LHCN-M2 (cell line): Measurements from ENCODE around the gene SLC49A3. TPM values are rescaled to one million over a fixed set of nuclear protein-coding genes. Genes with fewer than 3 reads are reported as not detected.

ENCODE experiments used
- DNase-seq: peaks from one replicate; pipeline ENCODE4 v3.0.0-alpha.2; 2012; ENCODE audit warnings: low read depth
- total RNA-seq: library from RNA; depleted of rRNA; stranded (reverse); fragments of >200 nt; gene quantifications from 2 replicates; pipeline ENCODE4 v1.2.3, GENCODE V29; 2014

Gene SLC49A3
- total RNA-seq, 1 experiment from 2014 or later: 0.17 TPM

DNA sequence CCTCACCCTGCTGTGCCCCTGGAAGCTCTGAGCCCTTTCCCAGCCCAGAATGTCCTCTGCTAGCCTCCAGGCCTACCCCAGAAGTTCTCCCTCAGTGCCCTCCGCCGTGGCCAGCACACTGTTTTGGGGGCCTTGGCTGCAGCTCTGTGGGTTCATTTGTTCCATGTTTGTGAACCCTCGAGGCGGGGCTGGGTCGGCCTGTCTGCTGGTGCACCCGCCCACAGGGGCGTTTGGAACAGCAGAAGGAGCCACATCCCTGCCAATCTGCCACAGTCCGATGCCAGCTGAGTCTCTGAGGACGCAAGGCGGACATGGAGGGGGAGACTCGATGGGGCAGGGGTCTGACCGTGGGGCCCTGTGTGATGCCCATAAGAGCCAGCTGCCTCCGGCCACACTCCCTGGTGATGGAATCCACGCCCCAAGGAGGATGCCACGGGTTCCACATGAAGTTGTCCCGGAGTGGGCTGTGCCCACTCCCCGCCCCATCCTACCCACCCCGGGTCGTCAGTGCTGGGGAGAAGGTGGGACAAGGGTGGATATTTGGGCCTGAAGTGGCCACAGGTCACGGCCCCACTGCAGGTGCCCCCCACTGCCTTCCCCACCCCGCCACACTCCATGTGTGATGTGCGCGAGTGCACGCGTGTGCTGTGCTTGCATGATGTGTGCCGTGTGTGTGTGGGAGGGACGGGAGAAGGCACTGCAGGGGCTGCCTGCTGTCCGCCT is 22.0 kb downstream of the SLC49A3 start:
- no peak for DNase-seq

DNA sequence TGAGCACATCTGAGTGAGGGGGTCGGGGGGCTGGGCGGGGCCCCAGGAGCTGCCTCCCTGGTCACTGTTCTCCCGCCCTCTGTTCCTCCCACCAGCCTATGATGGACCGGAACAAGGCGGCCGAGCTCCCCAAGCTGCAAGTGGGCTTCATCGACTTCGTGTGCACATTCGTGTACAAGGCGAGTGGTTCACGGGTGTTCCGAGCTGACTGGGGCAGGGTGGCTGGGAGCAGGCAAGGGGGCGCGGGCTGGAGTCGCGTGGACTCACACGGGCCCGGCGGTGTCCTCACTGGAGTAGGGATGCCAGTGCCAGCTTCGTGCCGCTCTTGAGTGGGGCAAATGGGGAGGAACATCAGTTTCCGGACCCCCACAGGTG is 22.5 kb downstream of the SLC49A3 start:
- DNase-seq: no peak

GRCh38 chr4:665751-666435 is 23.1 kb downstream of the SLC49A3 start:
- DNase-seq: no peak

- DNase-seq: no peak
Observed at GRCh38 chr4:665381-665750, 23.6 kb downstream of the SLC49A3 start.

DNA sequence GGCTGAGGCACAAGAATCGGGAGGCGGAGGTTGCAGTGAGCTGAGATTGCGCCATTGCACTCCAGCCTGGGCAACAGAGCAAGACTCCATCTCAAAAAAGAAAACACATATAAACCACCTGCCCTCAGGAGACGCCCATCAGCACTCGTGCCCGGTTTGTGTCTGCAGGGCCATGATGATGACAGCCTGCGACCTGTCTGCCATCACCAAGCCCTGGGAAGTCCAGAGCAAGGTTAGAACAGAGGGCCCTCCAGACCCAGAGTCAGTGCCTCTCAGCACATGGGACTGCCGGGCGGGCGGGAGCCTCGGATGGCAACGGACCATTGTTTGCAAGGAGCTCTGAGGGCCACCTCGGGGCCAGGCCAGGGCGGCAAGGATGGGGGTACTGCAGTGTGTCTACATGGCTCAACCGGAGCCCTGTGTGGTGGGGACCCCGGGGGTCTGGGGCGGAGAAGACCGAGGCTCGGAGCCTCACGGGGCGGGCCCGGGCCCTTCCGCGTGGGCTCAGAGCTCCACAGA is 24.2 kb downstream of the SLC49A3 start:
- DNase-seq: no peak

- no peak for DNase-seq
Observed at GRCh38 chr4:663438-664428, 25.2 kb downstream of the SLC49A3 start.

DNA sequence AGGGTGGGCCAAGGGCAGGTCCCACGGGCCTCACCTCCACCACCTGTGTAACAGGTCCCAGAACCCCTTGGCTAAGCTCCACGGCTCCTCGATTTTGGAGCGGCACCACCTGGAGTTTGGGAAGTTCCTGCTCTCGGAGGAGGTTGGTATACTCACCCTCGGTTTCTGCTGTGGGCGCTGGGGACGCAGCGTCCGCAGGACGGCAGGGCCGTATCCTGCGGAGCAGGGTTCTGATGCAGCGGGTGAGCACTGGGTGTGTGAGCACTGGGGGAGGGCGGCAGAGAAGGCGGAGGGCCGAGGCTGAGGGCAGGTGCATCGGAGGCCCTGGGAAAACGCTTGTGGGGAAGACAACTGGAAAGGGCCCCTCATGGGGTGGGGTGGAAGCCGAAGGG is 25.9 kb downstream of the SLC49A3 start:
- DNase-seq: no peak

DNA sequence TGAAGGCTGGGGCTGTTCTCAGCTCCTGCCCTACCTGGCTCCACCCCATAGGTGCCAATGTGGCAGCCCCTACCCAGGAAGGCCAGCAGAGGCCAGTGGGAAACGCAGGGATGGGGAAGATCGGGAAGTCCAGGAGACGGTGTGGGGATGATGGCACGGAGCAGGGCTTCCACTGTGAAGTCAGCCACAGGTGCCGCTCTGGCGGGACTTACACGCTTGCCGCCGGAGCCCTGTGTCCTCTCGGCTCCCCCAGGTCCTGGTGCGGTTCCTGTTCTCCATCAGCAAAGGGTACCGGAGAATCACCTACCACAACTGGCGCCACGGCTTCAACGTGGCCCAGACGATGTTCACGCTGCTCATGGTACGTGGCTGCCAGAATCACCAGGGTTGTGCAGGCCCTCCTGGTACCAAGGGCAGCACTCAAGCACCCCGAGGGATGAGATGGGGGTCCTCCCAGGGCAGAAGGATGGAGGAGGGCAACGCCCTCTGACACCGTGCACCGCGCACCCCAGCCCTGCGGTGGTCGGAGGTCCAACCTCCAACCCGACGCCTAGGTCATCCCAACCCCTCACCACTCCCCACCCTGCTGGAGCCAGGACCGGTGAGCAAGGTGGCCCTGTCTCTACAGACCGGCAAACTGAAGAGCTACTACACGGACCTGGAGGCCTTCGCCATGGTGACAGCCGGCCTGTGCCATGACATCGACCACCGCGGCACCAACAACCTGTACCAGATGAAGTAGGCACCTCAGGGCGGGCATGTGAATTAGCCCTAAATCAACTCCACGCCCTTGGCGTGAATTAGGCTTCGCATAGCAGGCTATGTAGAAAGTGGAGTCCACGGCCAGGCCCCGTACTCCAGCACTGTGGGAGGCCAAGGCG is 26.8 kb downstream of the SLC49A3 start:
- no peak for DNase-seq

DNA sequence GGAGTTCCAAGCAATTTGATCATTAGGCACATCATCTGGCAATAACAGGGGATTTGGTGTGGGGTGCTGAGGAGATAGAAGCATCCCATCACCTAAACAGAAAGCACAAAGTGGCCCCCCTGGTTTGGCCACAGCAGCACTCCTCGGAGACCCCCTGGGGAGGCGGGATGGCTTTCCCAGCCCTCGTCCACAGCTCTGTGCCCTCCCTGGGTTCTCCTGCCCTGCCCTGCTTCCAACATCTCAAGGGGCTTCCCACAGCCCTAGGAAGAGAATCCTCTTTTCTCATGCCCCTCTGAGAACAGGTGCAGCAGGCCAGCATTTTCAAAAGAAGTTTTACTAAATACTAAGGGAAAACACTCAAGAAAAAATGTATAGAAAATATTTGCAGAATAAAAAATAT is 27.7 kb downstream of the SLC49A3 start:
- DNase-seq: no peak

DNA sequence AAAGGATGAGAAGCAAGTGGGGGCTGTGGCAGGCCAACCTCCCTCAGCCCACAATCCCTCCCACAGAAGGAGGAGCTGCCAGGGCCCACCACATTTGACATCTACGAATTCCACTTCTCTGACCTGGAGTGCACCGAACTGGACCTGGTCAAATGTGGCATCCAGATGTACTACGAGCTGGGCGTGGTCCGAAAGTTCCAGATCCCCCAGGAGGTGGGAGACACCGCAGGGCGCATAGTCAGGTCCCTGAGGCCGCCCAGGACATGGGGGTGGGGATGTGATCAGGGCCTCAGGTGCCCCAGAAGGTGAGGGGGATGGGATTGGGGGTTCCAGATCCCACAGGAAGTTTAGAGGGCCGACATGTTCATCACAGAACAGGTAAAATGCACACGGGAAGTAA is 28.6 kb downstream of the SLC49A3 start:
- no peak for DNase-seq

DNA sequence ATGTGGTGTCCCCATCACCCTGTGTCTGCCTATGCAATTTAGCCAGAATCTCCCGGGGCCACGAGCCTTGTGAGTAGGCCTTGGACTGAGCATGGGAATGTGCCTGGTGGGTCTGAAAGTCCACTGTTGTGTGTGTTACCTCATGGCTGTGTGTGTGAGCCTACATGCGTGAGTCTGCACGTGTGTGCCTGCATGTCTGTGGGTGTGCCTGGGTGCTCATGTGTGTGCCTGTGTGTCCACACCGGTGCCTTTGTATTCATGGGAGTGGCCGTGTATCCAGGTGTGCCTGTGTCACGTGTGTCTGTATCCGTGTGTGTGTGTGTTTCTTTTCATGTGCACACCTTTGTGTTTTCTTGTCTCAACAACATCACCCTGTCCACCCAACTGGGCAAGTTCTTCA is 29.1 kb downstream of the SLC49A3 start:
- DNase-seq: no peak

DNA sequence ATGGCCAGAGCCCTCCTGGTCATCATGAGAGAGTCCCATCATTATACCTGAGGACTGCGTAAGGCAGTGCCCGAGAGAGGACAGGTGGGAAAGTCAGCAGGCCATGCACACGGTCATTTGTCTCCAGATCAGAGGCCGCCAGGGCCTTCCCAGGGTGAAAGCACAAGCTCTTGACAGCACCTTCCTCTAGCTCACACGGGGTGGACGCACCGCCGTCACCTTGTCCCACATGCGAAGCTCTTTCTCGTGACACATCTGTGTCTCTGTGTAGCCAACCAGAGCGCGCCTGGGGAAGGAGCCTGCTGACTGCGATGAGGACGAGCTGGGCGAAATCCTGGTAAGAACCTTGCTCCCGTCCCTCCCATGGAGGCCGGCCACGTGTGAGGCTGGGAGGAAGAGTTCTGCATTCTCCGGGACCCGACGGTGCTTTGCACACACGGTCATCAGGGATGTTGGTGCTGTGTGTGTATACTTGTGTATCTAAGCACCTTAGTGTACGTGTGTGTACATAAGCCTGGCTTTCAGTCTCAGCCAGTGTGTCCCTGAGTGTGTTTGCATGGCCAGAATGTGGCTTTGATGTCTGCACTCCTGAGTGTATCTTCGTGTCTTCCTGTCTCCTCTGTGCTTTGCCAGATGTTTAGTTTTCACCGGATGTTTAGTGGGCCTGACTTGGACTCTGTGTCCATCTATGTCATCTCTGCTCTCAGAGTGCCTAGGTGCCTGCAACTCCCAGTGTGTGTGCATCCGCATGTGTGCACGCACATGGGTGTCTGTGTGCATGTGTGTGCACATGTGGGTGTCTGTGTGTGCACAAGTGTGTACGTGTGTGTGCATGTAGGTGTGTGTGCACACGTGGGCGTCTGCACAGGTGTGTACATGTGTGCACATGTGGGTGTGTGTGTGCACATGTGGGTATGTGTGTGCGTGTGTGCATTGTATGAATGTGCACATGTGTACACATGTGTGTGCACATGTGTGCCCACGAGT is 30.0 kb downstream of the SLC49A3 start:
- DNase-seq: no peak

DNA sequence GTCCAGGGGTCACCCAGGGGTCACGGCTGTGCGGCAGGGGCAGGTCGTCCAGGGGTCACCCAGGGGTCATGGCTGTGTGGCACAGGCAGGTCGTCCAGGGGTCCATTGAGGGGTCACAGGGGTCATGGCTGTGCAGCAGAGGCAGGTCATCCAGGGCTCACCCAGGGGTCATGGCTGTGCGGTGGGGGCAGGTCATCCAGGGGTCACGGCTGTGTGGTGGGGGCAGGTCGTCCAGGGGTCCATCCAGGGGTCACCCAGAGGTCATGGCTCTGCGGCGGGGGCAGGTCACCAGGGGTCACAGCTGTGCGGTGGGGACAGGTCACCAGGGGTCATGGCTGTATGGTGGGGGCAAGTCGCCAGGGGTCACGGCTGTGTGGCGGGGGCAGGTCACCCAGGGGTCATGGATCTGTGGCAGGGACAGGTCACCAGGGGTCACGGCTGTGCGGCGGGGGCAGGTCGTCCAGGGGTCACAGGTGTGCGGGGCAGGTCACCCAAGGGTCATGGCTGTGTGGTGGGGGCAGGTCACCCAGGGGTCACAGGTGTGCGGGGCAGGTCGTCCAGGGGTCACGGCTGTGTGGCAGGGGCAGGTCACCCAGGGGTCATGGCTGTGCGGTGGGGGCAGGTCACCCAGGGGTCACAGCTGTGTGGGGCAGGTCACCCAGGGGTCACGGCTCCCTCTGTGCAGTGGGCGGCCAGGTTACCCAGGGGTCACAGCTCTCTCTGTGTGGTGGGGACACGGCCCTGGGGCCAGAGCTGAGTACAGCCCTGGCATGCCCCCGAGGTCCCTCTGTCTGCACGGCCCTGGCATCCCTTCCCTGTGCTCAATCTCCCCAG is 30.9 kb downstream of the SLC49A3 start:
- no peak for DNase-seq

GRCh38 chr4:657338-657833 is 31.6 kb downstream of the SLC49A3 start:
- no peak for DNase-seq

DNA sequence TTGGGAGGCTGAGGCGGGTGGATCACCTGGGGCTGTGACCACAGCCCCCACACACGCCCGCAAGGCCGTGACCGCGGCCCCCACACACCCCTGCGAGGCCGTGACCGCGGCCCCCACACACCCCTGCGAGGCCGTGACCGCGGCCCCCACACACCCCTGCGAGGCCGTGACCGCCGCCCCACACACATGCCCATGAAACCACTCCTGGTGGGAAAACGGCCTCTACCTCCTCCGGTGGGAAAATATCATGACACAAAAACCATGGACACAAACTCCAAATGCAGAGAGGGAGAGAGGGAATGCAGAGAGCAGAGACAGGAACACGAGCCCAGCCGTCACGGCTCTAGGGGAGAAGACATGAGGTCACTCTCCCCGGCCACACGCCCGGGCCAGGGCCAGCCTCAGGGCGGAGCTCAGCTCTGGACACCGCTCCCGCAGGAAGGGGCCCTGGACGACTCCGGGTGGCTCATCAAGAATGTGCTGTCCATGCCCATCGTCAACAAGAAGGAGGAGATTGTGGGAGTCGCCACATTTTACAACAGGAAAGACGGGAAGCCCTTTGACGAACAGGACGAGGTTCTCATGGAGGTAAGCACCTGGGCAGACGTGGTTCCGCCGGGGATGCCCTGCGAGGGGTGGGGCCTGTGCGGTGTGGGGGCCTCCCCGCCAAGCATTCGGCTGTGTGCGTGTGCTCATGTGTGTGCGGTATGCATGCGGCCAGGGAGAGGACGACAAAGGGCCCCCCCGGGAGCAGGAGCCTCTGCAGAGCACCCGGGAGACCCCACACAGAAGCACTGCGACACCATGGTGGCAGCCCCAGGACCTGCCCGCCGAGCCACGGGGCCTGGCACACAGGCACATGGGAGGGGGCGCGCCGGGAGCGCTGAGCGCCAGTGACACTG is 32.3 kb downstream of the SLC49A3 start:
- DNase-seq: no peak

DNA sequence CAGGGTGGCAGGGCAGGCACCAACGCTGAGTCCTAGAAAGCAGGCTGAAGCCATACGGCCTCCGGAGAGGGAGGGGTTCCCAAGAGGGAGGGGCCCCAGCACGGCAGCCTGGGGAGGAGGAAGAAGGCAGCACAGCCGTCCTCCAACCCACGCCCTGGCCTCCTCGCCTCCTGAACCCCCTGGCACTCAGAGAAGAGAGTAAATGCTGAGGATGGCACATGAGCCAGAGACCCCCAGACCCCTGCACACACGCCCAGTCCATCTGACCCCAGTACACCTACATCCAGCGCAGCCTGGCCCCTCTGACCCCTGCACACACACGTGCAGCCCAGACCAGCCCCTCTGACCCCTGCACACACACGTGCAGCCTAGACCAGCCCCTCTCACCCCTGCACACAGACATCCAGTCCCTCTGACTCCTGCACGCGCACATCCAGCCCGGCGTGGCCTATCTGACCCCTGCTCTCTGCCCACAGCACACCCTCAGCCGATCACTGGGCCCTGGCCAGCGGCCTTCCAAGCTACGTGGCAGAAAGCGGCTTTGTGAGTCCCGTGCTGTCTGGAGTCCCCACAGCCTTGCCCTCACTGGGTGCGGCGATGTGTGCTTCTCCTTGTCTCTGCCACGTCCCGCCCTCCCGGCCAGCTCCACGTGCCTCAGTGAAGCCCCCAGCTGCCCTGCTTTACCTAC is 33.3 kb downstream of the SLC49A3 start:
- DNase-seq: no peak

- no peak for DNase-seq
Observed at GRCh38 chr4:654871-655463, 34.0 kb downstream of the SLC49A3 start.
